HG03342 (cell line): Measurements from ENCODE around the gene BCL11A.

Experiments used
- ATAC-seq: cut with Tn5 transposase; IDR thresholded peaks from one replicate; pipeline ENCODE4 v1.9.1; 2021; ENCODE audit warnings: mild to moderate bottlenecking, moderate library complexity; ENCODE audit not compliant: unreplicated experiment

The BCL11A gene

DNA sequence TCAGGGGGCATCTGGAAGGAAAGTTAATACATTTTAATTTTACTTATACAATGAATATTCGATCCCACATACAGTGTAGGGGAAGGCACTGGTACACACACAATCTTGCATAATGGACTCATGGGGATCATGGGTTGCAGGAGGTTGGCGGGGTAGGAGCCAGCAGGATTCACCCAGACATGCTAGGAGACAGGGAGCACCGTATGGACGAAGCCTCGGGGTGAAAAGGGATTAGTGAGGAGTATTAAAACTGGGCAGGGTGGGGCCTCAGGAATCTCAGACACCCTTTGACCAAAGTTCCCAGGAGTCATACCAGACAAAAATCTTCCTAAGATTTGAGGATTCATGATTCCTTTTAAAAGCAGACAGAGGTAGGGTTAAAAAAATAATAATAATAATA is 140.8 kb downstream of the BCL11A start:
- ATAC-seq: no peak

DNA sequence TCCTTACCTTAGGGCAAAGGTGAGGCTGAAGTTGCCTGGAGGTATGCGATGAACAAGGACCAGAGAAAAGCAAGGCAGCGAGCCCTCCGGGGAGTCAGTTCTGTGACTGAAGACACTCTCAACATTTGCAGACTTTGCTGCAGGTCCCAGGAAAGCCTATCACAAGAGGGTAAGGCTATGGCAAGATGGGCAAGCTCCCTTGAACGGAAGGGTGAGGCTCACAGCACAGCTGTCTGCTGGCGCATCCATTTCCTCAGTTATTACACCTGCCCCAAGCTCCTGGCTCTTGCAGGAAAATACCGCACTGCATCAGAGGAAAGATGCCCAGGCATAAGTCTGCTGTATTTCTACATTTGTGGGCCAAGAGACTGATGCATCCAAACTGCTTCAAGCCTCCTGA is 141.4 kb downstream of the BCL11A start:
- ATAC-seq: no peak

DNA sequence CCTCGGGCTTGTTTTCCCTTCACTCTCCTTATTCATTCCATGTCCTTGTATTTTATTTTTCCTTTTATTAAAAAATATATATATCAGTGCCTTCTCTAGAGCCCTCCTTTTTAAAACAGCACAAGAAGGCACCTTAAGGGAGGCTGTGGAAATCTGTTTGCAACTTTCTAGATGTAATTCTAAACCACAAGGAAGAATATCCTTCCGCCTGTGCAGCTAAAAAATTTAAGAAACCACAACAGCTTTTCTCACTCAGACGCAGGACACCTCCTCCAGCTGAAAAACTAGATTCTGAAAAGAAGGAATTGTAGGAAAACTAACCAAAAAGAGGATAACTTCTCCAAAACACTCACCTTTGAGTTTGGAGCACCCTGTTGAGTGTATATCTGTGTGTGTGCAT is 142.2 kb downstream of the BCL11A start:
- ATAC-seq: no peak

DNA sequence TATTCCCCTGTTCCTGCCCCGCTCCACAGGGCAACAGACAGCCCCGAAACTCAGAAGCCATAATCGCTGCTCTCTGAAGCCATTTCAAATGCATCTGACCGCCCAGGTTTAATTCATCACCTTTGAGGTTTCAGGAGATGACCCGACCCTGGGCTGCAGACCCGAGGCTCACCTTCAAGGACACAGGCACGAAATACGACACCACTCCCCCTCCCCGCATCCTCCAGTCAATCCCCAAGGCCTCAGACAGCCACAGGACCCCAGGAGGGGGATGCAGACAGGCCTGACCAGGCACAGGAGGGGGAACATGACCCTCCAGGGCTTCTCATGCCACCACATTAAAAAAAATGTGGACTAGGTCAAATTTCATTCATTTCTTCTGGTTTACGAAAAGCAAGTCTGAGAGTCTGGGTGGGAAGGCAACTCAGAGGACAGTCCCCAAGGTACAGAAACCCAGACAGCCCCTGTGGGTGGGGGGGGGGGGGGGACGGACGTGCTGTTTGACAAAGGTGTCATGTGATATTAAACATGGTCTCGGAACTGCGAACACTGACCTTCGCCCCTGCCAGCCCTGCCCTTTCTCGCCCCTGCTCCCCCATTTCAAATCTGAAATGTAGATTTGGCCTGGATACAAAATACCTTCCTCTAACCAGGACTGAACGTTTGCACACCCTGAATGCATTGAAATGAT is 142.9 kb downstream of the BCL11A start:
- no peak for ATAC-seq

DNA sequence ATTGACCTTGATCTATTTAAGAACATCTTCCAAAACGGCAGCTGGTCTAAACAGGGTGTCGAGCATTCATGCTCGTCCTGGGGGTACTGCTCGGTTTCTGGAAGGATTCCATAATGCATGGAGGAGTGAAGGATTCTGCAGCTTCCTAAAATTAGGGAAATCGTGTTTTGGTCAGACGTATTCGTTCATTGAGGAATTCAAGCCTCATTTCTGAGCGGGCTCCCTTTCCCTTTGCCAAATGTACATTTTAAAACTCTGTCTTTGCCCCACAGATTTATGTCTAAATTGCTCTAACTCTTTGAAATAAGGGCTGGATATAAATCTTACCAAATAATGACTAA is 144.0 kb downstream of the BCL11A start:
- no peak for ATAC-seq

DNA sequence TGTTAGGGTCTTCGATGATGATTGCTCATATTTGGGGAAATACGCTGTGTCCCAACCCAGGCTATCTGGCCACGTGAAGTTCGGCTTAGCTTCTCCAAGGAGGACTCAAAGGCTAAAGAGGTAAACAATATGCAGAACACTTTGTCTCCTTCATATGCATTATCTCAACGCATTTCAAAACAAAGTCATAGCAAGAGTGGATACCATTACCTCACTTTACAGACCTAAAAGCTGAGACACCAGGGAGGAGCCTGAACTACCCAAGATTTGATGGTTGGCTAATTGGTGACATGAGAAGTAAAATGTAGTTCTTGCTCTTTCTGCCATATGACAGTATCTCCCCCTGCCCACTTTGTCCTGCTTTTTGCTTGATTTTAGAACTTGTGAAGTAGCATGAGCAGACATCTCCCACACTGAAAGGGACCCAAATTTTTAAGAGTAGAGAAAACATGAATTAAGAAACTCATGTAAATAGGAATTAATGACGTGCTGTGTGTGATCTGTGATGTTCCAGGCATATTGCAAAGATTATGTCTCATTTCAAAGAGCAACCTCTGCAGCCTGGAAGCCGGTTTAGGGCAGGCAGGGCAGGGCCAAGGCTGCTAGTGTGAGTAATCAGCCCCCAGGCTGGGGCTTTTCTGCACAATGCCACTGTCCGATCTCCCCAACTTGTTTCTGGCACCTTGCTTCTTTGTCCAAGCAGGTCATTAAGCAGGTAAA is 144.5 kb downstream of the BCL11A start:
- ATAC-seq: no peak

DNA sequence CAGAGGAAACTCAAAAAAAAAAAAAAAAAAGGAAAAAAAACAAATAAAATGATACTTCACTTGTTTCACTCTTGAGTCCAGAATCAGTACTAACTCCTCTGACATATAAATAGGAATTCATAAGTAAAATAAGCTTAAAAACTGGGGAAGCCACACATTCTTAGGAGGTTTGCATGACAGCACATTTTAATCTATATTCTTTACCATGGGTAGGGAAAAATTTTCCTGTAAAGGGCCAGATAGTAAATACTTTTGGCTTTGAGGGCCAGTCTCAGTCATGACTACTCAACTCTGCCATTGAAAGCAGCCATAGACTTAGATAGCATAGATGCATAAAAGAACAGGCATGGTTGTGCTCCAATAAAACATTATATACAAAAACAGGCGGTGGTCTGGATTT is 145.2 kb downstream of the BCL11A start:
- no peak for ATAC-seq

DNA sequence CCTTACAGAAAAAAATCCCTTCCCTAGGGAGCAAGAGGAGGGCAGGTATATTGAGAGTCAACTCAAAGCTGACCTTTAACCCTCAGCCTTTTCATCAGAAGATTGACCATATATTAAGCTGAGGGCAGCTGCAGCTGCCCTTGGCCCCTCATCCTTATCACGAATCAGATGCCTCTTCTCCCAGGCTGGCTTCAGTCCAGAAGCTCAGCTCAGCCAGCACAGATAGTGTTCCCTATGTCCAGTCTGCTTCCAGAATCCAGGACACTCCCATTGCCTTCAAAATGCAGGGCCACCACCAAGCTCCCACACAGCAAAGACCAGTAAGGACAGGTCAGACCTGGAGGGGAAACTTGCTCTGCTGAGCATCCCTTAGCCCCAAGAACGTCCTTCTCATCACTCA is 146.1 kb downstream of the BCL11A start:
- no peak for ATAC-seq

DNA sequence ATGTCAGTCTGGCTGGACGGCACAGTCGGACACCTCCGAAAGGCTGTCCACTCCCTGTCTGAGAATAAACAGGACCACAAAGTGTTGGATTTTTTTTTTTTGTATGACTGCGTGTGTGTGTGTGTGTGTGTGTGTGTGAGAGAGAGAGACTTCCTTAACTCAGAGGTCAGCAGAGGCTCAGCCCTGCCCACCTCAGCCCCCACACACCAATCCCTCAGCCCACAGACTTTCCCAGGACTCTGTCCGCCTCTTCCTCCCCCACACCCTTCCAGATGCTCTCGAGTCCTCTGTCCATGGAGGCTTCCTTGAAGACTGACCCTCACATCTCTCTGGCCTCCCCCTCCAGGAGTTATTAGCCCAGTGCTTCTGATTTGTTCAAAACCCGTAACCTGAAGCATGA is 147.3 kb downstream of the BCL11A start:
- ATAC-seq: no peak

DNA sequence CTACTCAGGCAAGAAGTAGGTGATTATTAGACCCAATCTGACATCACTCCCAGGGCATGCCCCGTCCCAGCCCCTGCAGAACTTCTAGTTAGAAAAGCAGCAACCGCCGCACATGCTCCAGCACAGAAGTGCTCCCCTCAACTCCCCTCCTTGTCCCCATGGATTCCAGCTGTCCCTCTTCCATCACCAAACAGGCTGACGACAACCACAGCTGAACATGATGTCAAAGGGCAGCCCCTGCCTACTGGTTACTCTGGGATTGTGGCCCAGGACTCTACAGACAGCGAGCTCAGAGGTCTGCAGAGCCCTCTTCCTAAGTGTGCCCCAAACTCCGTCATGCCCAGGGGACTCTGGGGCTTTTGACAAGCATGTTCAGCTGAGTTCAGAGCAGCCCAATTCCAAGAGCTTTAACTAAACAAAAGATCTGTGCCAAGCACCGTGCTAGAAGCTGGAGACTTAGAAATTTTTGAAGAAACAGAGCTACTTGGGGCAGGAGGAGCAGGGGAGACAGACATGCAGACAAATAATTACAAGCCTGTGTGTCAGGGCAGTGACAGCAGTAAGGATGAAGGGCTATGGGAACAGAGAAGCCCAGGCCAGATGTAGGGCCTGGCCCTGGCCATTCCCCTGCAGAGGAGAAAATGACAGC is 148.1 kb downstream of the BCL11A start:
- ATAC-seq: no peak
